Muscle layer of duodenum (tissue), 2 donors: ENCODE measurements around the gene MFAP2.

Experiments
- H3K27ac ChIP-seq: one replicate; pipeline ENCODE4 v1.7.0; 2013; ENCODE audit warnings: mild to moderate bottlenecking, low read length
- H3K27me3 ChIP-seq: one replicate; pipeline ENCODE4 v1.7.0; 2013; ENCODE audit warnings: low read depth, mild to moderate bottlenecking, control low read depth, low read length
- H3K36me3 ChIP-seq, 2 donors: one replicate each; pipeline ENCODE4 v1.7.0; 2013; ENCODE audit warnings: low read length in 2 of 2, control low read depth in 1 of 2, mild to moderate bottlenecking in 1 of 2; ENCODE audit not compliant: insufficient read depth in 2 of 2, control insufficient read depth in 1 of 2
- H3K4me1 ChIP-seq, 2 donors: one replicate each; pipeline ENCODE4 v1.7.0; 2013; ENCODE audit warnings: low read length in 2 of 2, mild to moderate bottlenecking in 2 of 2, control low read depth in 1 of 2, moderate library complexity in 1 of 2; ENCODE audit not compliant: insufficient read depth in 2 of 2, control insufficient read depth in 1 of 2
- H3K4me3 ChIP-seq, 2 donors: one replicate each; pipeline ENCODE4 v1.7.0; 2013; ENCODE audit warnings: low read length in 2 of 2, low read depth in 1 of 2, mild to moderate bottlenecking in 1 of 2
- H3K9me3 ChIP-seq, 2 donors: one replicate each; pipeline ENCODE4 v1.7.0; 2013; ENCODE audit warnings: low read length in 2 of 2, control low read depth in 1 of 2, mild to moderate bottlenecking in 1 of 2; ENCODE audit not compliant: control insufficient read depth in 1 of 2
- donor health status: healthy.

MFAP2 gene

DNA sequence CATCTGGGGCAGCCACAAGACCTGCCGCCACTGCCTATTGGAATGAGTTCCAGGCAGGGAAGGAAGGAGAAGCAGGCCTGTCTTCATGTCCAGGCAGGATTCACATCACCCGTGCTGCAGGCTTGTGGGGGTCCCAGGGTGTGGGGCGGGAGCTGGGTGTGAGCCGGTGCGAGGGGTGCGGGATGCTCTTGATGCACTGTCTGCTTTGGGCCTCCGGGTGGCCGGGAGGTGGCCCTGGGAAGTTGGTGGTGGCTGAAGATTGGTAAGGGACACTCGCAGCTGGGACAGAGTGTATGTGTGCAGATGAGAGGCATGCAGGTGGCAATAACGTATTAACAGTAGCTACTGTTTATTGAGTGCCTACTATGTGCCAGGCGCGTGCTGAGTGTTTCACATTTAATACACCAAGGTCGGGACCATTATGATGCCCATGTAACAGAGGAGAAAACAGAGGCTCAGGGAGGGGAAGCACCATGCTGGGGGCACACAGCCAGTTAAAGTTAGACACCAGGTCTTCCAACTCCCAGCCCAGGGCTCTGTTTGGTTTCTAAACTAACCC is 55.4 kb downstream of the MFAP2 start:
- Histone ChIP-seq H3K27ac (no peak overlapping the region), H3K4me1 (peaks cover 0 to 8% of the 10 kb centered on the region in 2 donors), H3K27me3 (no peaks in the 10 kb centered on the region), H3K4me3 (no peak overlapping the region), H3K9me3 (no peaks in the 10 kb centered on the region), H3K36me3 (peaks cover 0 to 2% of the 10 kb centered on the region in 2 donors)
